Endometrium (tissue), 2 donors: Measurements from ENCODE around the gene RSPH1.

Source experiments
- FAIRE-seq: peaks from 2 replicates; lab custom pipeline; 2012; peaks lifted over from hg19 to GRCh38; lab: Jason Lieb, UNC
- donor health status: control.
- donor health status: control.

Gene RSPH1

DNA sequence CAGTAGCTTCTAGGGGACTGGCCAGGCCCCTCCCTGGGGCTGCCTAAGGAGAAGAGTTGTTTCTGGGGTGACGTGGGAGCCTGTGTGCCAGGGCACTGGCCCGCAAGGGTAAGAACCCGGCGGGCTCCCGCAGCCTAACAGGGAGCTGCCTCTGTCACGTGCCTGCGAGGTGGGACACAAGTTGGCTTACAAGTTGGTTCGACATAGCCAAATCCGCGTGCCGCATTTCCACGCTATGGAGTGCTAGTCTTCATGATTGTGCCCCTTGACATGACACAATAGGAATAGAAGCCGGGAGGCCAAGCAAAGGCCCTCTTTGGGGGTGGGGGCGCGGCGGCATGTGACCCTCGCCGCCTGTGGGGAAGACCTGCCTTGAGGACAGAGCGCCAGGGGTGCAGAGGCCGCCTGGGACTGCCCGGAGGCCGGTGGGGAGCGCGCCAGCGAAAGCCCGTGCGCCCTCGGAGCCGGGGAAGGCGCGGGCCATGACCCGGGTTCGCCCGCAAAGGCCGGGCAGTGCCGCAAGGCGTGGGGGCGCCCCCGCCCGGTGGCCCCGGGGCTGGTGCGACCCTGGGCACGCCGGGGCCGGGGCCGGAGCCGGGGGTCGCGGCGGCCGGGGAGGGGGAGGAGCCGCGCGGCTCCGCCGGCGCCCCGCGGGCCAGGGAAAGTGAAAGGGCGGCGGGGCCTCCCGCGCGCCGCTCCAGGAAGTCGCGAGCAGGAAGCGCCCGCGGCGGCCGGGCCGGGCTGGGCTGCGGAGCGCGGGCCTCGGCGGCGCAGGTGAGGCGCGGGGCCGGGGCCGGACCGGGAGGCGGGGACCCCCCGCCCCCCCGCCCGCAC, 17.3 kb upstream of the RSPH1 start, which contains the start of gene SLC37A1:
Gene SLC37A1 (plus strand): TSS at position 702 of the 834 bp plus-strand sequence. CDS start 4,603 bp downstream, outside the sequence.
- no peak for FAIRE-seq

DNA sequence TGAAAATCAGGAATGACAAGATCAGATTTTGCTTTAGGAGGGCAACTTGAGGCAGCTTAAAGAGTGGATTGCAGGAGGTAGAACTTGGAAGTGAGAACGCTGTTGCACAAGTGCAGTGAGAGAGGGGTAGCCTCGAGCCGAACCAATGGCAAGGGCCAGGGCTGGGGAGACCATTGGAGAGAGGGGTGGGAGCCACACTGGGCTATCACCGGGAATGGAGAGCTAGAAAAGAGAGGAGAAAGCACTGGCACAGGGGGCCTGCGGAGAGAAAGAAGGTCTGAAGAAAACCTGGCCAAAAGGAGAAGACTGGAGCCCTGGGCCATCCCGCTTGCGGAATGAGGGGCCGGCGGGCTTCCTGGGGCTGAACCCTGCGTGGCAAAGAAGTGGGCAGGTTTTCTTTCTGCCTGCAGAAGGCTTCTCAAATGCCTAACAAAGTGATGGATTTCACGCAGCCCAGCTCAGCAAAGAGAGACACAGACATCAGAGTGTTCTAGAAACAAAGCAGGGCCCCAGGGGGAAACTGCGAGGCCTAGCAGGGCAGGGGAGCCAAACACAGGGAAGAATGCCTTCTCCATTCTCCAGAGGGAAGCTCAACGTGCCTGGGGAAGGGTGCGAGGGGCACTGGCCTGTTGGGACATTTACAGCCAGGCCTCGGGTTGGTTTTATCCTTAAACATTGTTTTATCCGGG, 16.5 kb upstream of the RSPH1 start:
- FAIRE-seq = no peak

DNA sequence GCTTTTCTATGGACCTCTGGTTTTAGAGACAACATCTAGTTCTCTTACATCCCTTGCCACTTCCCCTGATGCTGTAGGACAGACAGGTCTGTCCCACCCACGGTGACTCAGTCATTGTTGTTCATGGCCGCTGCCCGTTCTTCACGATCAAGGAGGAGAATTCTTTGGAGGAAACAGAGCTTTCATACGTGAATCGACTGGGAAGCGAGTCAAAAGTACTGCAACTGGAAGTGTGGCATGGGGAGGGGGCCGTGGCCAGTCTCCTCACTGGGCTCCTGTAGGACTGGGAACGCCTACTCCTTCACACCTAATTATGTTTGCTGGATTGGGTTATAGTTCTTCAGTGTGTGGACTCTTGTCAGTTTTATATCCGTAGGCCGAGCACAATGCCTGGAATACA, 13.2 kb upstream of the RSPH1 start:
- FAIRE-seq = no peak

DNA sequence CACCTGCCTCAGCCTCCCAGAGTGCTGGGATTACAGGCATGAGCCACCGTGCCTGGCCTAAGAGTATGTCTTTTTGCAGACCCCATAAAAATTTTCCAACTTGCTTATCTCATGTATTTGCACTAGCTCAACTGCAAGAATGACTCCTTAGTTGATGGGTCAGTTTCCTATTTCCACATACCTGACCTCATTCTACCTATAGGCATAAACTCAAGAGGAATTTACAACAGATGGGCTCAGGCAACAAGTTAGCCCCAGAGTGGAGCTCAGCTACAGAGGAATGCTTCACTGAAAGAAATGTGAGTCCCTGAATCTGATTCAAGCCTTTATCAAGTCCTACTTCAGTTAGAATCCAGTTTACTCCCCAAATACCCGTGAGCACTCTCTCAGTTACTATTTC, 12.3 kb upstream of the RSPH1 start:
- FAIRE-seq = no peak

DNA sequence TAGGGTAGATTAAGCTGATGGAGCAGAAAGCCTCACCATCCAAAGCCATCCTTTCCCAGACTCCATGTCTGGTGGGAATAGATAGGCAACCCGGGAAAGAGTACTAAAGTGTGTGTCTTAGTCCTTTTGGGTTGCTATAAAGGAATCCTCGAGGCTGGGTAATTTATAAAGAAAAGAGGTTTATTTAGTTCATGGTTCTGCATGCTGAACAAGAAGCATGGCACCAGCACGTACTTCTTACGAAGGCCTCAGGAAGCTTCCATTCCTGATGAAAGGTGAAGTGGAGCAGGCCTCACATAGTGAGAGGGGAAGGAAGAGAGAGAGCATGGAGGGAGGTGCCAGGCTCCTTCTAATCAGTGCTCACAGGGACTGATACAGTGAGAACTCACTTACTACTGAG, 11.4 kb upstream of the RSPH1 start:
- FAIRE-seq = no peak

DNA sequence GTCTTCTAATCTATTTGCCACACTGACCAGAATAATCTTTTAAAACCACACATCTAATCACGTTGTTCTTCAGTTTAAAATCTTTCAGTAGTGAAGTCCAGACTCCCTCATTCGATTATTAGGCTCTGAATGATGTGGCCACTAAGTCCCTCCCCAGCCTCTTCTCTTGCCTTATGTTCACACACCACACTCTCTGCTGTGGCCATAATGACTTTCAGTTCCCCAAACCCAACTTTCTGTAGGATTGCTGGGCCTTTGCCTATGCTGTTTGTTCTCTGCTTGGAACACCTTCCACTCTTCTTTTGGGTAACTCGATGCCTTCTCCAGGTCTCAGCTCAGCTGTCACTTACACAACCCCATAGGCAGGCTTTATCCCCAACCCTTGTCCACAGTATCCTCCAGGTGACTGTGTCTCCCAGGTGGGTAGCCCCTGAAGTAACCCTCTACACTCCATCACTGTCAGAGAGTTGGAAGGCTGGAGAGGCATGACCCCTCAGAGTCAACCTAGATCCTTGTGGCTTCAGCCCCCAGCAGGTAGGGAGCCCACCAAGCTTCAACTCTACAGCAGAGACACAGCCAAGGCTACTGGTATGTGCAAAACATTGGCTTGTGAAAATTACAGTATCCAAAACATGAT, 9.2 kb upstream of the RSPH1 start:
- no peak for FAIRE-seq

DNA sequence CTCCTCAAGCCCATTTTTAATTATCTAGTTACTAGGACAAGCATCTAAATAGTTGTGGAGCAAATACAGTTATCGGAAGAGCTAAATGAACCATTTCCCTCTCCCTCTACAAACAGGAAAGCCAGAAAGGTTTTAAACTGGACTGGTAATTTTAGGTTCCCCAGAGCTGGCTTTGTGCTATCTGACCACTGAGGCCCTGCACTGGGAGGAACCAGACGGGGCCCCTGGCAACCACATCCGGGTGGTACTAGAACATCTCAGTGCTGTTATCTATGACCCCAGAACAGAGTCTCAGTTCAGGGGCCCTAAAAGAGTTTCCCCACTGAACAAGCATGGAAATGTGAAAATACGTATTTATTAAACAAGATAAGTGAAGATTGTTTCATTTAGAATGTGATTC, 7.7 kb upstream of the RSPH1 start:
- FAIRE-seq = no peak

DNA sequence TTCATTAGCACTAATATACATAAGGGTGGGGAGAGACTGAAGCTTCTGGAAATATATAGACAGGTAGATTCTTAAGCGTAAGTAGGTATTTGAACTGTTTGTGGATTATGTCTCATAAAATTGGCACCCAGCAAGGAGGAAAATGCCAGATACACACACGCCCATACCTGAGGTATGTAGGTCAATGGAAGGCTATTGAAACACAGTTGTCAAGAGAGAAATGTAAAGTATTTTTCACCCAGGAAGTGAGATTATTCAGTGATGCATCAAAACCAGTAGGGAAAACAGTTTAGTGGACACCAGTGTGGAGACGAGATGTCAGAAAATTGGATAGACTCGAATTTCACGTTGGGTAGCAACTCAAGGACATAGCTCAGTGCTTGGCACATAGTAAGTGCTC, 4.7 kb upstream of the RSPH1 start:
- no peak for FAIRE-seq

DNA sequence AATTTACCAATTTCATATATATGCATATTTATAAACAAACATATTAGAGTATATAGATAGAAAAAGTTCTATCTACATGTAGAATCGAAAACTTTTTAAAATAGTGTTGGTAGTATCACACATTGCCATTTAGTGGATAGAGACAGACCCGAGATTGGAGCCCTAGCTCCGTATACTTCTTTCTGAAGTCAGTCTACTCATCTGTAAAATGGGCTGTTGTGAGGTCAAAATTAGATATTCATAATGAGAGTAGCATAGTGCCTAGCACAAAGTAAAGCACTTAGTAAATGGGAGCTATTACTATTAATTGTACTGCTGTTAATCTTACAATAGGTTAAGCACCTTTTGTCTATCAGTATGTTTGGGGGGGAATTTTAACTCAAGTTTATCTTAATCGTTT, 4.2 kb upstream of the RSPH1 start:
- no peak for FAIRE-seq

DNA sequence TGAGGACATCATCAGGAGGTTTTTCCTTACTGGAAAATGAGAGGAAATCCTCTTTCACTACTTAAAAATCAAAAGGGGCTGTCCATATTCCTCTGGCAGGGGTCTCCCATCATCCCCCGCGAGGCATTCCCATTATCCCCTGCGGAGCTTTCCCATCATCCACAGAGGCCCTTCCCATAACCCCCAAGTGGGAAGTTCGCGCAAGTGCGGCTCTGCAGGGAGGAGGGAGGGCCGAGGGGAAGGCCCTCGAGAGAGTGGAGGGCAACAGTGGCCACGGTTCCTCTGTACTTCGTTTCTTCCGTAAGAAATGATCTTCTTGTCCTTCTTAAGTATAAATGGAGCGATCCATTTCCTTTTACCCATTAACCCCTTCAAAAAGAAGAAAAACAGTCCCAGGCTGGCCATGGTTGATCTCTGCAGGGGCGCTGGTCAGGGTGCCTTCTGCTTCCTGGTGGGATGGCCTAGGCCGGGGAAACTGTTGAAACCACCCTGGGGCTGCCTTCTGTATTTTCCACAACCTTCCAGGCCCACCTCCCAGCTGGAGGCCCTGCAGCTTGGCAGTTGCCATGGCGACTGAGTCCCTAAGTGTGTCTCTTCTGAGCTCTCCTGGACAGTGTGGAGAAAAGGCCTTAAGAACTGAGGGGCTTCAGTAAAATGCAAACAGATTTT, 3.6 kb upstream of the RSPH1 start:
- no peak for FAIRE-seq

DNA sequence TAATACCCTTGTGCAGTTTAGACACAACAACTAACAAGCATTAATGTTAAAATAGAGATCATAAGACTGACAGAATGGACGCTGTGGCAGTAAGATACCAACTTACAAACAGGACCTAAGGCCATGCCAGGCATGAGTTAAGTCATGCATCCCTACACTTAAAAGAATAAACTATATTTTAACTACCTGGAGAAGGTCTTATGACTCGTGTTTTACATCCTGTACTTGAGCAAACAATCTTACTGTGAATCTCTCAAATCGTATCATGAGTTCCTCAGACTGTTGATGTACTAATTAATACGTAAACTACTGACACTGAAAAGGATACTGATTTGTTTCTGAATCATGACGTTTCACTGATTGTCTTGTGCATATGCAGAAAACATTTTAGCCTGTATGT, 2.0 kb upstream of the RSPH1 start:
- no peak for FAIRE-seq

DNA sequence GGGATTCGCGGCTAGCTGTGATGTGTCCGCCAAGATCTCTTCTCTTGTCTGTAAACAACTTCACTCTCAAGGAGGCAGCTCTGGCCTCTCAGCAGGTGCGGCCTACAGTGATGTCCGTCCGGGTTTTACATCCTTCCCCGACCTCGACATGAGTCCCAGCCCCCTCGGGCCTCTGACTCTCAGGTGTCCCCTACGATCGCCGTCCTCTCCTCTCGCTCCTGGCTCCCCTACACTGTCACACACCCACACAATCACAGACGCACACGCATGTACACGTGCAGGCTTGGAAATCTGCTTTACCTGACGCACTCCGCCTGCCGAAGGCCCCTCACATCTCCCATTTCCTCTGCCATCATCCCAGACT, 797 bp upstream of the RSPH1 start:
- FAIRE-seq = no peak

DNA sequence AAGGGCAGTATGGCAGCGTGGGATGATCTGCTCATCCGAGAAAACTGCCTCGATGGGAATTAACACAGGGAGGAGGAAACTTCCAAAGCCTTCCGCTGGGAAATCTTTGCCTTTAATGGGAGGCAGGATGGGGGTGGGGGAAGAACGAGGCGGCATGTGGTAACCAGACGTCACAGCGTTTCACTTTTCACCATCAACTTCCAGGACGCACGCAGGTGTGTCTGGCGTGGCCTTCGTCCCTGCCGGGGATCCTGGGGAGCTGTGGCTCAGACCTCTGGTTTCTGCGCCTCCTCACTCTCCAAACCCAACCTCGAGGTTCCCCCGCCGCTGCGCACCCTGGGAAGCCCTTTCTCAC, 282 bp downstream of the RSPH1 start:
- no peak for FAIRE-seq

DNA sequence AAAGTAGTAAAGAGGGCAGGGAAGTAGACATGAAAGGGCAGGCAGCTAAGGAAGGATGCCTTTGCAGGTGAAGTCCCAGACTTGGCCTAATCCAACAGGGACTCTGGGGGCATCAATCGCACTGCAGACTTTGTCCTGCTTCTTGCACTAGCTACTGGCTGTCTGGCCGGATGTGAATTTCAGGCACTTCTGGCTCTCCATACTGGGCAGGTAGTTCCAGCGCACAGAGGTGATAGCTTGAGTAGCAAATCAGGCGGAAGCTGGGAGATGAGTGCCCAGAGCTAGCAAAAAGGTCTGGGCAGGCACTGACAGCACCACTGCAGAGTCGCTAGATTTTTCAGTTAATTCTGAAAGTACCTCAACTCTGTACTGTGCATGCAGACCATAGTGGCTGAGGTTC, 997 bp downstream of the RSPH1 start:
- FAIRE-seq = no peak

DNA sequence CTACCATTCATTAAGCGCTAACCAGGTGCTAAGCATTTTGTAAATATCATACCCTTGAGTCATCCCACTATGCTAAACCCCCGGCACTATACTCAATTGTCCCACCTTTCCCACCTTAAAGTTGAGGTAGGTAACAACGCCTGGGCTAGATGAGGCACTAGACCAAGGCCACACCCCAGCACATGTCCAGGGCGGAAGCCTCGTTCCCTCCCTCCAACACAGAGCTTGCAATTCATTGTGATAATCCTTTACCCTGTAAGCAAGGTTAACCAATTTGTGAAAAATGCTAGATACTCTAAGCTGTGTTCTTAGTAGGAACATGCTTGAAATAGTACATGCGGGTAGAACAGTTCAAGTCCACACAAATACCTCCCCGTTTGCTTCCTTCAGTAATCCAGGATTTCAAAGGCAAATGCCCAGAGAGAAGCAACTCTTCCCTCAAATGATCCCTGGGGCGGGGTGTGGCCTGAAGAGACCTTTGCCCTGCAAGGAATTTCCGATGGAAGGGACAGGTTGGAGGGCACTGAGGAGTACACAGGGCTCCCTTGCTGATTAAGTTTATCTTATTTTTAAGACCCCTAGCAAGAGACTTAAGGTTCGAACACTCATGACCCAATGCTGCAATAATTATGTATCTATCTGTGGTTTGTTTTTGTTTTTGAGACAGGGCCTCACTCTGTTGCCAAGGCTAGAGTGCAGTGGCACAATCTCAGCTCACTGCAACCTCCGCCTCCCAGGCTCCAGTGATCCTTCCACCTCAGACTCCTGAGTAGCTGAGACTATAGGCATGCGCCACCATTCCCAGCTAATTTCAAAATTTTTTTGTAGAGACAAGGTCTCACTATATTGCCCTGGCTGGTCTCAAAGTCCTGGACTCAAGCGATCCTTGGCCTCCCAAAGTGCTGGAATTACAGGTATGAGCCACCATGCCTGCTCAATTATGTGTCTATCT, 2.6 kb downstream of the RSPH1 start:
- FAIRE-seq = no peak

DNA sequence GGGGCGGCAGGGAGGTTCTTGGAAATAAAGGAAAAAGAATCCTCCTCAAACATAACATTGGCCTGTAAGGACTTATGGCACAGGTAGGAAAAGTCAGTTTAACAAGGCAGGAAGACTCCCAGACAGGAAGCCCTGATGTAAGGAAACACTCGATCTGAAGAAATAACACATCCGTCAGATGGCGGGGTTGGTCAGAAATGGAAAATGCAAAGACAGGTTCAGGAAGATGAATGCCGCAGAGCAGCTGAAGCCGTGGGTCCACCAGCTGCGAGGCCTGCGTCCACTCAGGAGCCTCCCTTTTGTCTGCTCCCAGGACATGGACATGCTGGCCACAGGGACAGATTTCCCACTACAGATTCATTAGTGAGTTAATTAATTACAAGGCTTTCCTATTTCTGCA, 3.8 kb downstream of the RSPH1 start:
- no peak for FAIRE-seq

DNA sequence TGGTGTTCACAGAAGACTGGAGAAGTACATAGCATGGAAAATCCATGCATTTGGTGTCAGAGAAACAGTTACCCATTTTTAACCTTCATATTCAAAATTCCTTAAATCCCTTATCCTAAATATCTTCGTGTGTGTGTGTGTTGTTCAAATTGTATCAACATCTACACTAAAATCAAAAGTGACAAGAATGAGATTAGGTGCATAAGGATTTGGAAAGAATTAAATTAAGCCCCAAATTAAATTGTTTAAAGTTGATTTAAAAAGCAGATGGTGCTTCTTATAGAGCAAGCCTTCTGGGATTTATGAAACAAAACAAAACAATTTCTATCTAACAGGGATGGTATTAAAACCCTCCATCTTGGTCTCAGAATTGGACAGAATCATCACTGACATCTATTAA, 4.7 kb downstream of the RSPH1 start:
- no peak for FAIRE-seq

DNA sequence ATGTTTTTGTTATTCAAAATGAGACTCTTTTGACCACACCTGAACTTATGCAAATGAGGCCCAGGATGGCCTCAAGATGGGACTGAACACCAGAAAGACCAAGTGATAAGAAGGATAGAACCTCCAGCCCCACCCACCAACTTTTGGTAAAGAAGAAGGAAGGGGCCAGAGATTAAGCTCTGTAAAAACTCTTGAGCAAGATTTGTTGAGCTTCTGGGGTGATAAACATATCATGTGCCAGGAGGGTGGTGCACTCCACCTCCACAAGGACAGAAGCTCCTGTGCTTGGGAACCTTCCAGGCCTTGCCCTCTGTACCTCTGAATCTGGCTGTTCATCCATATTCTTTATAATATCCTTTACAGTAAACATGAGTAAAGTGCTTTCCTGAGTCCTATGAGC, 5.3 kb downstream of the RSPH1 start:
- no peak for FAIRE-seq

DNA sequence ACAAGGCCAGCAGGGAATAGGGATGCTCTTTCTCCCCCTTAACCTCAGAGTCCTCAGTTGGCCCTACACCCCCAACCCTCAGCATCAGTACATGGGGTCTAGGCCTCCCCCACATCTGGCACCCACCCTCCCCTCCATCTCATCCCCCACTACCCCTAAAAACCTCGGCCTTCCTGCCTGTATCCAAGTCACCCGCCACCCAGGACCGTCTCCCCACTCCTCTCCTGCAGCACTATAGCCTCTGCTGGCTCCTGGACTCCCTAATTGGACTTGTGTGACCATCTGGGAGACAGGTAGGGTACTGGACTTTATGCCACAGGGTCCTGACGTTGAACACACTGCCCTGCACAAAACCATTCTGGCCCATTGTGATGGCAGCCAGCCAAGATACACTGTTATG, 6.0 kb downstream of the RSPH1 start:
- no peak for FAIRE-seq

DNA sequence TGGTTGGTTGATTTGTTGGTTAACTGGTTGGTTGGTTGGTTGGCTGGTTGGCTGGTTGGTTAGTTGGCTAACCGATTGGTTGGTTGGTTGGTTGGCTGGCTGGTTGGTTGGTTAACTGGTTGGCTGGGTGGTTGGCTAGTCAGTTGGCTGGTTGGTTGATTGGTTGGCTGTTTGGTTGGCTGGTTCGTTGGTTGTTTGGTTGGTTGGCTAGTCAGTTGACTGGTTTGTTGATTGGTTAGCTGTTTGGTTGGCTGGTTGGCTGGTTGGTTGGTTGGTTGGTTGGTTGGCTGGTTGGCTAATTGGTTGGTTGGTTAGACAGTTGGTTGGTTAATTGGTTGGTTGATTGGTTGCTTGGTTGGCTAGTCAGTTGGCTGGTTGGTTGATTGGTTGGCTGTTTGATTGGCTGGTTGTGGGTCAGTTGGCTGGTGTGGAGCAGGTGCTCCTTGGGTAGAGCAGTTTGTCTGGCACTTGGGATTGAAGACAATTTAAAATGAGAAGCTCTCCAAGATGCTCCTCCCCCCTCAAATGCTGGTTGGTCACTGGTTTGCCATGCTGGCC, 6.9 kb downstream of the RSPH1 start:
- no peak for FAIRE-seq

DNA sequence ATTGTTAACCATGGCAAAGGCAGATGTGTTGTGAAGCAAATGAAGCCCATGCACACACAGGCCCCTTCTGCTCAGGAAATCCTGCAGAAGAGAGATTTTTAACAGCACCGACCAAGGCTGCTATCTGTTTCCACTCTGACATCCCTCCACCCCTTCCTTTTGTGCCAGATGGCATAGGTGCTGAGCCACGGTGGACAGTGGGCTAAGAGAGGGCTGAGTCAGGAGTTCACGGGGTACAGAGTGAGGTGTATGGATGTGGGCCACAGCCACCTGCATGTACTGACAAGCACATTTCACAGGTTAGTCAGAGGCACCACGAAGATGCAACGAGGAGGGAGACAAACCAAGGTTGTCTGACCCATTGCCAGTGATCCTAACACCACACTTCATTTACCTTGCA, 9.5 kb downstream of the RSPH1 start:
- no peak for FAIRE-seq
